ENCODE results near the gene COPZ2.
A peak's percentile ranks its signal among the peaks of the same experiment; 100 is the strongest.
"Not testable (repeated sequence)": the region's sequence is repeated elsewhere in the genome, so short reads cannot be mapped to it uniquely, and the experiment has no call there.

Gene COPZ2

GRCh38 chr17:48003417-48004151 lies 34.0 kb downstream of the COPZ2 start:
- Histone ChIP-seq H3K27me3 (ENCODE audit: control insufficient read depth in 1 of 2, insufficient read depth in 2 of 2, low read length in 2 of 2) (no peaks in the 10 kb centered on the region), H3K9ac (ENCODE audit: low read length in 2 of 2) (no peak overlapping the region), H3K4me1 (ENCODE audit: control insufficient read depth, insufficient read depth, low read length) (peaks cover 9% of the 10 kb centered on the region), H3K36me3 (ENCODE audit: control insufficient read depth in 2 of 2, insufficient read depth in 2 of 2, low read length in 2 of 2) (no peaks in the 10 kb centered on the region), H3K9me3 (ENCODE audit: control insufficient read depth in 2 of 2, low read length in 2 of 2) (no peaks in the 10 kb centered on the region), H3K4me3 (ENCODE audit: low read length in 2 of 2) (no peak overlapping the region), H3K27ac (ENCODE audit: low read length) (no peak overlapping the region)

GRCh38 chr17:48002916-48003416 lies 34.6 kb downstream of the COPZ2 start:
- Histone ChIP-seq H3K27me3 (ENCODE audit: control insufficient read depth in 1 of 2, insufficient read depth in 2 of 2, low read length in 2 of 2) (no peaks in the 10 kb centered on the region), H3K4me1 (ENCODE audit: control insufficient read depth, insufficient read depth, low read length) (peaks cover 9% of the 10 kb centered on the region), H3K36me3 (ENCODE audit: control insufficient read depth in 2 of 2, insufficient read depth in 2 of 2, low read length in 2 of 2) (no peaks in the 10 kb centered on the region), H3K4me3 (ENCODE audit: low read length in 2 of 2) (no peak overlapping the region), H3K9ac (ENCODE audit: low read length in 2 of 2) (peak overlapping the region; percentile 1 to 26), H3K27ac (ENCODE audit: low read length) (no peak overlapping the region), H3K9me3 (ENCODE audit: control insufficient read depth in 2 of 2, low read length in 2 of 2) (no peaks in the 10 kb centered on the region)

GRCh38 chr17:48002266-48002915 lies 35.2 kb downstream of the COPZ2 start:
- H3K4me3 ChIP-seq (ENCODE audit: low read length in 2 of 2) = no peak overlapping the region
- peak overlapping the region; percentile 26 to 36 for H3K9ac ChIP-seq (ENCODE audit: low read length in 2 of 2)

GRCh38 chr17:48001657-48002056 lies 35.9 kb downstream of the COPZ2 start:
- not testable (repeated sequence) for H3K27me3 ChIP-seq (ENCODE audit: control insufficient read depth in 1 of 2, insufficient read depth in 2 of 2, low read length in 2 of 2); H3K9ac ChIP-seq (ENCODE audit: low read length in 2 of 2); H3K4me1 ChIP-seq (ENCODE audit: control insufficient read depth, insufficient read depth, low read length); H3K4me3 ChIP-seq (ENCODE audit: low read length in 2 of 2); H3K27ac ChIP-seq (ENCODE audit: low read length); H3K9me3 ChIP-seq (ENCODE audit: control insufficient read depth in 2 of 2, low read length in 2 of 2); H3K36me3 ChIP-seq (ENCODE audit: control insufficient read depth in 2 of 2, insufficient read depth in 2 of 2, low read length in 2 of 2)

More at GRCh38 chr17:48002266-48002915, 35.2 kb downstream of the COPZ2 start:
- no peaks in the 10 kb centered on the region for H3K27me3 ChIP-seq (ENCODE audit: control insufficient read depth in 1 of 2, insufficient read depth in 2 of 2, low read length in 2 of 2)
- H3K9me3 ChIP-seq (ENCODE audit: control insufficient read depth in 2 of 2, low read length in 2 of 2) = no peaks in the 10 kb centered on the region
- no peaks in the 10 kb centered on the region for H3K36me3 ChIP-seq (ENCODE audit: control insufficient read depth in 2 of 2, insufficient read depth in 2 of 2, low read length in 2 of 2)
- no peak overlapping the region for H3K27ac ChIP-seq (ENCODE audit: low read length)
- peaks cover 9% of the 10 kb centered on the region for H3K4me1 ChIP-seq (ENCODE audit: control insufficient read depth, insufficient read depth, low read length)

- H3K27ac ChIP-seq (ENCODE audit: low read length) = no peak overlapping the region
These were observed 36.4 kb downstream of the COPZ2 start for GRCh38 chr17:48001197-48001596.

GRCh38 chr17:47999582-47999981 lies 38.0 kb downstream of the COPZ2 start:
- peaks cover 9% of the 10 kb centered on the region for H3K4me1 ChIP-seq (ENCODE audit: control insufficient read depth, insufficient read depth, low read length)
- no peak overlapping the region for H3K4me3 ChIP-seq (ENCODE audit: low read length in 2 of 2)
- no peaks in the 10 kb centered on the region for H3K9me3 ChIP-seq (ENCODE audit: control insufficient read depth in 2 of 2, low read length in 2 of 2)
- H3K9ac ChIP-seq (ENCODE audit: low read length in 2 of 2) = no peak overlapping the region
- H3K36me3 ChIP-seq (ENCODE audit: control insufficient read depth in 2 of 2, insufficient read depth in 2 of 2, low read length in 2 of 2) = no peaks in the 10 kb centered on the region
- H3K27me3 ChIP-seq (ENCODE audit: control insufficient read depth in 1 of 2, insufficient read depth in 2 of 2, low read length in 2 of 2) = peaks cover 0 to 3% of the 10 kb centered on the region in 2 donors
- no peak overlapping the region for H3K27ac ChIP-seq (ENCODE audit: low read length)

More at GRCh38 chr17:48001197-48001596, 36.4 kb downstream of the COPZ2 start:
- no peak overlapping the region for H3K4me3 ChIP-seq (ENCODE audit: low read length in 2 of 2)
- no peaks in the 10 kb centered on the region for H3K36me3 ChIP-seq (ENCODE audit: control insufficient read depth in 2 of 2, insufficient read depth in 2 of 2, low read length in 2 of 2)
- no peaks in the 10 kb centered on the region for H3K9me3 ChIP-seq (ENCODE audit: control insufficient read depth in 2 of 2, low read length in 2 of 2)
- H3K9ac ChIP-seq (ENCODE audit: low read length in 2 of 2) = no peak overlapping the region
- H3K4me1 ChIP-seq (ENCODE audit: control insufficient read depth, insufficient read depth, low read length) = peaks cover 9% of the 10 kb centered on the region
- H3K27me3 ChIP-seq (ENCODE audit: control insufficient read depth in 1 of 2, insufficient read depth in 2 of 2, low read length in 2 of 2) = no peaks in the 10 kb centered on the region

- peaks cover 0 to 5% of the 10 kb centered on the region in 2 donors for H3K27me3 ChIP-seq (ENCODE audit: control insufficient read depth in 1 of 2, insufficient read depth in 2 of 2, low read length in 2 of 2)
- H3K9ac ChIP-seq (ENCODE audit: low read length in 2 of 2) = no peak overlapping the region
- no peak overlapping the region for H3K4me3 ChIP-seq (ENCODE audit: low read length in 2 of 2)
- peaks cover 6% of the 10 kb centered on the region for H3K4me1 ChIP-seq (ENCODE audit: control insufficient read depth, insufficient read depth, low read length)
- H3K9me3 ChIP-seq (ENCODE audit: control insufficient read depth in 2 of 2, low read length in 2 of 2) = no peaks in the 10 kb centered on the region
- no peak overlapping the region for H3K27ac ChIP-seq (ENCODE audit: low read length)
- no peaks in the 10 kb centered on the region for H3K36me3 ChIP-seq (ENCODE audit: control insufficient read depth in 2 of 2, insufficient read depth in 2 of 2, low read length in 2 of 2)
These were observed 39.6 kb downstream of the COPZ2 start for GRCh38 chr17:47998044-47998443.

- Histone ChIP-seq H3K4me3 (ENCODE audit: low read length in 2 of 2) (no peak overlapping the region), H3K36me3 (ENCODE audit: control insufficient read depth in 2 of 2, insufficient read depth in 2 of 2, low read length in 2 of 2) (no peaks in the 10 kb centered on the region), H3K4me1 (ENCODE audit: control insufficient read depth, insufficient read depth, low read length) (peaks cover 3% of the 10 kb centered on the region), H3K9me3 (ENCODE audit: control insufficient read depth in 2 of 2, low read length in 2 of 2) (no peaks in the 10 kb centered on the region), H3K27me3 (ENCODE audit: control insufficient read depth in 1 of 2, insufficient read depth in 2 of 2, low read length in 2 of 2) (peaks cover 0 to 5% of the 10 kb centered on the region in 2 donors), H3K27ac (ENCODE audit: low read length) (no peak overlapping the region), H3K9ac (ENCODE audit: low read length in 2 of 2) (no peak overlapping the region)
These were observed 40.0 kb downstream of the COPZ2 start for GRCh38 chr17:47997586-47997985.

- H3K9me3 ChIP-seq (ENCODE audit: control insufficient read depth in 2 of 2, low read length in 2 of 2) = no peaks in the 10 kb centered on the region
- no peak overlapping the region for H3K9ac ChIP-seq (ENCODE audit: low read length in 2 of 2)
- no peaks in the 10 kb centered on the region for H3K4me1 ChIP-seq (ENCODE audit: control insufficient read depth, insufficient read depth, low read length)
- no peak overlapping the region for H3K27ac ChIP-seq (ENCODE audit: low read length)
- no peak overlapping the region for H3K4me3 ChIP-seq (ENCODE audit: low read length in 2 of 2)
- no peaks in the 10 kb centered on the region for H3K36me3 ChIP-seq (ENCODE audit: control insufficient read depth in 2 of 2, insufficient read depth in 2 of 2, low read length in 2 of 2)
- H3K27me3 ChIP-seq (ENCODE audit: control insufficient read depth in 1 of 2, insufficient read depth in 2 of 2, low read length in 2 of 2) = peaks cover 0 to 5% of the 10 kb centered on the region in 2 donors
These were observed 41.4 kb downstream of the COPZ2 start for GRCh38 chr17:47996201-47996600.

GRCh38 chr17:47995241-47995935 lies 42.2 kb downstream of the COPZ2 start:
- Histone ChIP-seq H3K27ac (ENCODE audit: low read length) (no peak overlapping the region), H3K27me3 (ENCODE audit: control insufficient read depth in 1 of 2, insufficient read depth in 2 of 2, low read length in 2 of 2) (peaks cover 0 to 5% of the 10 kb centered on the region in 2 donors), H3K9ac (ENCODE audit: low read length in 2 of 2) (no peak overlapping the region), H3K36me3 (ENCODE audit: control insufficient read depth in 2 of 2, insufficient read depth in 2 of 2, low read length in 2 of 2) (no peaks in the 10 kb centered on the region), H3K4me3 (ENCODE audit: low read length in 2 of 2) (no peak overlapping the region), H3K4me1 (ENCODE audit: control insufficient read depth, insufficient read depth, low read length) (no peaks in the 10 kb centered on the region), H3K9me3 (ENCODE audit: control insufficient read depth in 2 of 2, low read length in 2 of 2) (no peaks in the 10 kb centered on the region)

Data from stomach smooth muscle (tissue), 2 donors.